ENCODE data around the gene NDUFAF2.

GRCh38 chr5:60959156-60959555, 14.2 kb downstream of the NDUFAF2 start:
- TF ChIP-seq, protein P1, sequence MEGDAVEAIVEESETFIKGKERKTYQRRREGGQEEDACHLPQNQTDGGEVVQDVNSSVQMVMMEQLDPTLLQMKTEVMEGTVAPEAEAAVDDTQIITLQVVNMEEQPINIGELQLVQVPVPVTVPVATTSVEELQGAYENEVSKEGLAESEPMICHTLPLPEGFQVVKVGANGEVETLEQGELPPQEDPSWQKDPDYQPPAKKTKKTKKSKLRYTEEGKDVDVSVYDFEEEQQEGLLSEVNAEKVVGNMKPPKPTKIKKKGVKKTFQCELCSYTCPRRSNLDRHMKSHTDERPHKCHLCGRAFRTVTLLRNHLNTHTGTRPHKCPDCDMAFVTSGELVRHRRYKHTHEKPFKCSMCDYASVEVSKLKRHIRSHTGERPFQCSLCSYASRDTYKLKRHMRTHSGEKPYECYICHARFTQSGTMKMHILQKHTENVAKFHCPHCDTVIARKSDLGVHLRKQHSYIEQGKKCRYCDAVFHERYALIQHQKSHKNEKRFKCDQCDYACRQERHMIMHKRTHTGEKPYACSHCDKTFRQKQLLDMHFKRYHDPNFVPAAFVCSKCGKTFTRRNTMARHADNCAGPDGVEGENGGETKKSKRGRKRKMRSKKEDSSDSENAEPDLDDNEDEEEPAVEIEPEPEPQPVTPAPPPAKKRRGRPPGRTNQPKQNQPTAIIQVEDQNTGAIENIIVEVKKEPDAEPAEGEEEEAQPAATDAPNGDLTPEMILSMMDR (IDR thresholded peaks at IDR 0.05): peak in 1 of 3 experiments; percentile 12
- no peak for TF ChIP-seq POLR2AphosphoS5 (IDR thresholded peaks at IDR 0.05; ENCODE audit: insufficient read depth in 1 of 2, low read depth in 1 of 2)
